Mammary epithelial cell (primary cell): ENCODE results near the gene TNP1.

Source experiments
- CTCF ChIP-seq, 2 donors: IDR thresholded peaks in 1 of 2; conservative IDR thresholded peaks in 1 of 2; 2 replicates each; pipeline ENCODE4 v1.5.1; 2011 to 2012; ENCODE audit warnings: inconsistent platforms in 2 of 2, low read length in 2 of 2, mild to moderate bottlenecking in 2 of 2, control low read depth in 1 of 2, low read depth in 1 of 2; ENCODE audit not compliant: insufficient read depth in 1 of 2; ENCODE audit errors: extremely low read depth in 1 of 2
- EZH2 ChIP-seq: IDR thresholded peaks from 2 replicates; pipeline ENCODE4 v1.6.1; 2012; ENCODE audit warnings: low read length, inconsistent platforms, borderline replicate concordance

GRCh38 chr2:216822470-216822869 lies 37.4 kb downstream of the TNP1 start:
- TF ChIP-seq CTCF (conservative IDR thresholded peaks at IDR 0.05 in 1 of 2, IDR thresholded peaks at IDR 0.05 in 1 of 2; ENCODE audit: extremely low read depth in 1 of 2, insufficient read depth in 1 of 2, low read depth in 1 of 2, low read length in 2 of 2) (no peak), EZH2 (no peak)
